Brain pericyte (primary cell): ENCODE results near the gene GNPTAB.
"Not testable (repeated sequence)": the region's sequence is repeated elsewhere in the genome, so short reads cannot be mapped to it uniquely, and the experiment has no call there.

Experiments used
- DNase-seq: peaks from one replicate; pipeline ENCODE4 v3.0.0-alpha.2; 2012; ENCODE audit warnings: low read depth, low spot score

GNPTAB gene

DNA sequence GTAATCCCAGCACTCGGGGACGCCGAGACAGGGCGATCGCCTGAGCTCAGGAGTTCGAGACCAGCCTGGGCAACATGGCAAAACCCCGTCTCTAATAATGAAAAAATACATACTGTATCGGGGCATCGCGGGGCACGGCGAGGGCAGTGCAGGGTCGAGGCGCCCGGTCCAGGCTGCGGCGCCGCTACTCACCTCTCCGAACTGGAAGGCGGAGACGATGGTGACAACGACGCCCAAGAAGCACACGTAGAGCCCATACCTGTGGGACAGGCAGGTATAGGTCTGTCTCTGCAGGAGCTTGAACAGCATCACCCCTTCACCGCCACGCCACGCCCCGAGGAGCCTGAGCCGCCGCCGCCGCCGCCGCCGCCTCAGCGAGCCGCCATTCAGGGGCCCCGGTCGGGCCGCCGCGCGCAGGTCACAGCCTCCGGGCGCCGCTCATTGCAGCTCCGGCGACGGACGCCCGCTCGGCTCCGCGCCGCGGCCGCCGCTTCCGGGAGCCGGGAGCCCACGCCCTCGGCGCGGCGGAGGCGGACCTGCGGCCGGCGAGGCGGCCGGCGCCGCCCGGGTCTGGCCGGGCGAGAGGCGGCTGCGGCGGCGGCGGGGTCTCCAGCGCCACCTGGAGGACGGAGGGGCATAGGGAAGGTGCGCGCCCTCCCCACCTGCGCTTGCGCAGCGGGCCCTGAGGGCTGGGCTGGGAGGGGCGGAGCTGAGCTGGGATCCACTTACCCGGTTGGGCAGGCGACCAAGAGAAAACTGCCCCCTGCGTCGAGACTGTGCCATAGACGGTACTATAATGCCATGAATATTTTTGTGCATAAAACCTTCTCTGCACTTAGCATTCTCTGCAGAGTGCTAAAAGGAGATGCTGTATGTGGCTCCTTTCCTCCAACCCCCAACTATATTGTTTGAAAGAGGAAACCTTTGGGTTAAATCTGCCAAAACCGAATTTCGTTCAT lies at the start of gene GNPTAB:
Gene GNPTAB, minus strand, starts transcription at position 593 of the 959 bp plus-strand sequence. Its CDS starts 284 bp downstream, at position 309.
- peak; percentile 68 for DNase-seq

- DNase-seq = no peak
Observed at GRCh38 chr12:101878243-101878821, 47.6 kb upstream of the GNPTAB start.

DNA sequence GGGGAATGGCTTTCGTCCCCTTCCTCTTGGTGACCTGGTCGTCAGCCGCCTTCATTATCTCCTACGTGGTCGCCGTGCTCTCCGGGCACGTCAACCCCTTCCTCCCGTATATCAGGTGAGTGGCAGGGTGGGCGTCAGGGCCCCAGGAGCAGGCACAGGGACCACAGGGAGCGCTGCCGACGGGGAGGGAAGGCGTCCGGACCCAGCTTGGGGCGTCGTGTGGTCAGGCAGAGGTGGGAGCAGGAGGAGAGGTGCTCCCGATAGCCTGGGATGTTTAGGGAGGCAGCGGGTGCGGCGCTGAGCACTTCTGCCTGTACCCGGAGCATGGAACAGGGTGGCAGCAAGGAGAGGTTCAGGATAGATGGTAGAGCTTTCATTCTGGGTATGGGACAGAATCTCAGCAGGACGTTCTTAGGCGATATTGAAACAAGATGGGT lies 47.1 kb upstream of the GNPTAB start:
- DNase-seq = no peak

DNA sequence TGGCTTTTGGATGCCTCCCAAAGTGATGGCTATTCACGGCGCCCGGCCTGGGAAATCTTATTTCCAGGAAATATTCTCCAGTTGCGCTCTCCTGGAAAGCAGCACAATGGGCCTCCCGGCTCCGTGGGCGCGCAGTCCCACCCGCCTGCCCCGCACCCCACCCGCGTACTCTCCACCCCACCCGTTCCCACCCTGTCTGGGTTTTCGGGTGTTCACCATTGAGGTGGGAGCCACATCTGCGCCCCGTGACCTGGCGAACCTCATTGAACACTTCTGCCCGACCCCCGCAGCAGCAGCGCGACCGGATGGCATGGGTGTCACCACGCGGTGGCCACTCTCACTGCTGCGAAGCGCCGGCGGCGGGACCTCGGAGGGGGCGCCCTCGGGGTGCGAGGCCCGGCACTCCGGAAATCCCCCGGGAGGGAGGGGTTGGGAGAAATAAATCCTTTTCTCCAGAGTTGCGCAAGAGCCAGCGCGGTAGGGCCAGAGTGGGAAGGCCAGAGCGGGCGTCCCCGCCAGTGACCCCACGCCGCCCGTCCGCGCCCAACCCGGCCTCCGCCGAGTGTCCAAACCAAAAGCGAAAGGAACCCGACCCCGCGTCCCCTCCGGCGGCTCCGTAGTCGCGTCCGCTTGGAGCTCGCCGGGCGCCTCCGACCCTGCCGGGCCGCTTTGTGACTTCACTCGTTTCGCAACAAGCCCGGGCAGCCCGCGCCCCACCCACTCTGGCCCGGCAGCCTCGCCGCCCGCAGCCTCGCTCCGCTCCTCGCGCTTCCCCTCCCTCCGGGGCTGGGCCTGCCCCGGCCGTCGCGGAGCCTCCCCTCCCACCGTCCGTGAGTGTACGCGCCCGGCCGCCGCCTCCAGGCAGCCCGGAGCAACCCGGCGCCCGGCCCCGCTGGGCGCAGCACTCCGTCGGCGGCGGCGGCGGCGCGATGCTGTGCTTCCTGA lies 46.4 kb upstream of the GNPTAB start, which contains the start of gene DRAM1:
Gene DRAM1, plus strand, starts transcription at position 720 of the 945 bp plus-strand sequence. Its CDS starts 210 bp downstream, at position 930.
- peak; percentile 58 for DNase-seq

DNA sequence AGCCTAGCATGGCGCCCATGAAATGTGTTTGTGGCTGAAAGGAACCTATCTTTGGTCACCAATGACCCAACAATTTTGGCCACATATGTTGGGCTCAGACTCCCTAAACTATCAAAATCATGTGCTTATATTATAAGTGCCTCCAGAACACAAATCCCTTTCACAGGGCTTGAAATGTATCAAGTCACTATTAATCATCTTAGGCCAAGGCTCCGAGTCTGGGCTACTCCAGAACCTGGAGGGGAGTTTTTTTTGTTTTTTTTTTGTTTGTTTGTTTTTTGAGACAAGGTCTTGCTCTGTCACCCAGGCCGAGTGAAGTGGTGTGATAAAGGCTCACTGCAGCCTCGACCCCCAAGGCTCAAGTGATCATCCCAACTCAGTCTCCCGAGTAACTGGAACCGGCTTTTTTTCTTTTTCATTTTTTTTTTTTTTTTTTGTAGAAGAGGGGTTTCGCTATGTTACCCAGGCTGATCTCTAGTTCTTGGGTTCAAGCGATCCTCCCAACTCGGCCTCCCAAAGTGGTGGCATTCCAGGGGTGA lies 45.6 kb upstream of the GNPTAB start:
- DNase-seq = no peak

DNA sequence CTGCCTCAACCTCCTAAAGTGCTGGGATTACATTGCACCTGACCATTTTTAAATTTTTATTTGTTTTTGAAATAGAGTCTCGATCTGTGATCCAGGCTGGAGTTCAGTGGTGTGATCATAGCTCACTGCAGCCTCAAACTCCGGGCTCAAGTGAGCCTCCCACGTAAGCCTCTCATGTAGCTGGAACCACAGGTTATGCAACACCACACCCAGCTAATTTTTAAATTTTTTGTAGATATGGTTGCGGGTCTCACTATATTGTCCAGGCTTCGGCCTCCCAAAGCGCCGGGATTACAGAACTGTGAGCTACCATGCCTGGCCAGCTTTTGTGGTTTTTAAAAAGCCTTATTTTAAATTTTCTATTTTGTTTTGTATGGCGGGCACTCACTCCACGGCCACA lies 44.4 kb upstream of the GNPTAB start:
- DNase-seq = no peak

DNA sequence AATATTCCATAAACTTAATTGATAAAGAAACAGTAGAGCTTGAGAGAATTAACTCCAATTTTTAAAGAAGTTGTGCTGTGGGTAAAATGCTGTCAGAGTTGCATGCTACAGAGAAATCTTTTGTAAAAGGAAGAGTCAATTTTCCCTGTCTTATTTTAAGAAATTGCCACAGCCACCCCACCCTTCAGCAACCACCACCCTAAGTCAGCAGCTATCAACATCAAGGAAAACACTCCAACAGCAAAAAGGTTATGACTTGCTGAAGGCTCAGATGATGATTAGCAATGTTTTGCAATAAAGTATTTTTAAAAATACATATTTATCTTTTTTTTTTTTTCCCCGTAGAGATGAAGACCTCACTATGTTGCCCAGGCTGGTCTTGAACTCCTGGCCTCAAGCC lies 40.2 kb upstream of the GNPTAB start:
- no peak for DNase-seq

DNA sequence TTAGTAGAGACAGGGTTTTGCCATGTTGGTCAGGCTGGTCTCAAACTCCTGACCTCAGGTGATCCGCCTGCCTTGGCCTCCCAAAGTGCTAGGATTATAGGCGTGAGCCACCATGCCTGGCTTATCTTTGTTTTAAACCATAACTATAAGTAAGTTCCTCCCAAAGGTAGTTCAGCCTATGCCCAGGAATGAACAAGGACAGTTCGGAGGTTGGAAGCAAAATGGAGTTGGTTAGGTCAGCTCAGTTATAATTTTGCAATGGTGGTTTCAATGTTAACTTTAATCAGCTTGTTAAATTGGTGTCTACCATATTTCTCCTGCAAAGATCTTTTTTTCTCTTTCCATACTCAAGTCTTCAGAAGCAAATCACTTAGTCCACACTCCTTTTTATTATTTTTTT lies 36.9 kb upstream of the GNPTAB start:
- not testable (repeated sequence) for DNase-seq

- no peak for DNase-seq
Observed at GRCh38 chr12:101866615-101867373, 36.0 kb upstream of the GNPTAB start.

DNA sequence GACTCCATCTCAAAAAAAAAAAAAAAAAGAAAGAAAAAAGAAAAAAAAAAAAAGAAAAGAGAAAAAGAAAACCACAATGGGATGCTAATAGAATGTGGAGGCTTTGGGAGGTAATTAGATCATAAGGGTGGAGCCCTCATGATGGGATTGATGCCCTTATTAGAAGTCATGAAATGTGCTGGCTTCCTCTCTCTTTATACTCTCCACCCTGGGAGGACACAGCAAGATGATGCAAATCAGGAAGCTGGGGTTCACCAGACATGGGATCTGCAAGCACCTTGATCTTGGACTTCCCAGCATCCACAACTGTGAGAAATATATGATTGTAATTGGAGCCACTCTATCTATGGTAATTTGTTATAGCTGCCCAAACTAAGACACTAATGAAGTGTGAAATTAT lies 33.2 kb upstream of the GNPTAB start:
- DNase-seq = no peak

GRCh38 chr12:101862245-101862644 lies 31.5 kb upstream of the GNPTAB start:
- no peak for DNase-seq

- DNase-seq = not testable (repeated sequence)
Observed at GRCh38 chr12:101861688-101862087, 30.9 kb upstream of the GNPTAB start.

DNA sequence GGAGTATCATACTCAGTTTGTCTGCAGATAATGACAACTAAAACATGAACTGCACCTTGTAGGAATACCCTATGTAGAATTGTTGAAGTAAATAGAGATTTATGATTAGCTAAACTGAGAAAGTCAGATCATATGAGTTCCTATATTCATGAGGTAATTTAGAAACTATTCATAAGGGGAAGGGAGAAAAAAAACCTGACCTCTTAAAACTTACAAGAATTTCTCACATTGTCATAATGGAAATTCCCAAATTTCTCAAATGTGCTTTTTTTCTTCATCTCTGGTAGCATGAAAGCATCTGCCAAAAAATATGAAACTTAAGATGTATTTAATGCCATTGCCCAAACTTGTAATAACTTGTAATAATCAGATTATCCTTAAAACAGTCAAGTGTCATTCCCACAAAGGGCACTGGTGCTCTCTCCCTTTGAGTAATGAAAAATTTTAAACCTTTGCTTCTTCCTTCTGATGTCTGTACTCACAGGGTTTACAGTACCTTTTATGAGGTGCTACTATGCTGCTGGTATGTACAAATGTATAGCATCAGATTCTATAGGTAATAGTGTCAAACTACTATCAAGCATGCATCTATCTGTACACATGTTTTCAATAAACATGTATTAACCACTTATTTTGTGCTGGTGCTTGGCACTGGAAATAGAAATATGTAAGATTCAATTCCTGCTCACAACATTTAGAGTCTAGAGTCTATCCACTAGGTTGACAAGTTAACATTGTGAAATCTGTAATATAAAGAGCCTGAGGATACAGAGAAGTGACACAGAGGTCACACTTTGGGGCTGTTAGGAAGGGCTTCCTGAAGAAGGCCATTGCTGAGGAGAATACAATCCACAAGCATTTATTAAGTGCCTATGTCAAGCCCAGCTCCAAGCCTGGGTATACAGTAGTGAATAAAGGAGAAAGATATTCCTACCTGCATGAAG lies 29.2 kb upstream of the GNPTAB start:
- DNase-seq = no peak

DNA sequence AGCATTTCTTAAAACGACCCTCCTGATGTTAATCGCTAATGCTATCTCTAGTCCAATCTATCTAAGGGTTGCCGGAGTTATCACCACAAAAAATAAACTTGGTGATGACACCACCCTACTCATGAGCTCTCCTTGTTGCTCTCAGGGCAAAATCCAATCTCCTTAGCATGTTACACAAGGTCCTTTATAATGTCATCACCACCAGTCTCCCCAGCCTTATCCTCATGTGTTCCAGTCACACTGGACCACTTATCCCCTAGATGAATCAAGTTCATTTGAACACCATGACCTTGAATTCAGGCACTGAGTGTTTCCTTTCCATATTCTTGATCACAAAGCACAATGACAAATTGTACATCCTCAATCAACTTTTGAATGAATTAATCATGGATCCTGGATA lies 27.6 kb upstream of the GNPTAB start:
- DNase-seq = no peak

- no peak for DNase-seq
Observed at GRCh38 chr12:101857043-101857558, 26.3 kb upstream of the GNPTAB start.

DNA sequence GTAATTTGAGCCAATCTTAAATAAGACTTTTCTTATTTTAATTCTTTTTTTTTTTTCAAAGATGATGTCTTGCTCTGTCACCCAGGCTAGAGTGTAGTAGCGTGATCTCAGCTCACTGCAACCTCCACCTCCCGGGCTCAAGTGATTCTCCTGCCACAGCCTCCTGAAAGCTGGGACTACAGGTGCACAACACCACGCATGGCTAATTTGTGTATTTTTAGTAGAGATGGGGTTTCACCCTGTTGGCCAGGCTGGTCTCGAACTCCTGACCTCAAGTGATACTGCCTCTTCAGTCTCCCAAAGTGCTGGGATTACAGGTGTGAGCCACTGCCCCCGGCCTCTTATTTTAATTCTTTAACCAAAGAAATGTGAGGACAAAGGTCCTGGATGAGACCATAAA lies 25.9 kb upstream of the GNPTAB start:
- not testable (repeated sequence) for DNase-seq

GRCh38 chr12:101855976-101856375 lies 25.2 kb upstream of the GNPTAB start:
- no peak for DNase-seq

DNA sequence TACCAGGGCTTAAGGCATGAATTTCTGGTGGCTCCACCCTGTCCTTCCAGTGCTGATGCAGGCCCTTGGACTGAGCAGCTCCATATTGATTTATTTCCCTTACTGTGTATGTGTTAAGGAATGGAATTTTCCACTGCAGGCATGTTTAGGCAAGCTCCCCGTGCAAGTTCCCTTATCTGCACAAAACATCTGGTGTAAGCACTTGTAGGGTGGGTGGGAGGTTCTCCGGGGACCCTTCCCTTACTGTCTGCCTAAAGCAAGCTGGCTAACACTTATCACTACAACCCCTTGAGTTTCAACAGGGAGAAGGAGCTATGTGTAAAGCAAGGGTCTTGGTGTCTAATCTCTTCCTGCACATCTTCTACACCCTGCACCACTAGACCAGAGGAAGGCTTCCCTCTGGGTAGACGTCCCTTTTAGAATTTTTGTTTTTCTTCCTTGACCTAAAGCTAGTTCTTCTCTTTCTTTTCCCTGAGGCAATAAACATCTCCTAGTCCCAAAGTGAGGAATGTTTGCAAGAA lies 24.7 kb upstream of the GNPTAB start:
- DNase-seq = no peak

DNA sequence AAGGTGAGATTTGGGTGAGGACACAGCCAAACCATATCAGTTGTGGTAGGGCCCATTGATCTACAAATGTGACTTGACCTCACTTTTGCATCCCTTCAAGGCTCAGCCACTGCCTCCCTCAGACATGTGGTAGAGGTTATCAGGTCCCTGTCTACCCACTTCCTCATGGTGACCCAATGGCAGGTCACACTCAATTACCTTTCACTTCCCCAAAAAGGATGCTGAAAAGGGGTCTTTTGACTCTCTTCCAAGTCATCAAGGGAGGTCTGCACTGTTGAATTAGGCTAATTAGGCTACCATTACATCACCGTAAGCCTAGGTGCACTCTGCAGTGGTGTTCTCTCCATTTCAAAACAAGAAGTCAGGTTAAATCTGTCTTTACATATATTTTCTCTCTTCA lies 24.0 kb upstream of the GNPTAB start:
- no peak for DNase-seq
